GM21717 (cell line): ENCODE measurements around the gene NRBP1.
"Not testable (repeated sequence)": the region's sequence is repeated elsewhere in the genome, so short reads cannot be mapped to it uniquely, and the experiment has no call there.

Experiments used
- ATAC-seq: cut with Tn5 transposase; IDR thresholded peaks from one replicate; pipeline ENCODE4 v1.9.1; 2021; ENCODE audit warnings: mild to moderate bottlenecking, moderate library complexity; ENCODE audit not compliant: unreplicated experiment

The NRBP1 gene

DNA sequence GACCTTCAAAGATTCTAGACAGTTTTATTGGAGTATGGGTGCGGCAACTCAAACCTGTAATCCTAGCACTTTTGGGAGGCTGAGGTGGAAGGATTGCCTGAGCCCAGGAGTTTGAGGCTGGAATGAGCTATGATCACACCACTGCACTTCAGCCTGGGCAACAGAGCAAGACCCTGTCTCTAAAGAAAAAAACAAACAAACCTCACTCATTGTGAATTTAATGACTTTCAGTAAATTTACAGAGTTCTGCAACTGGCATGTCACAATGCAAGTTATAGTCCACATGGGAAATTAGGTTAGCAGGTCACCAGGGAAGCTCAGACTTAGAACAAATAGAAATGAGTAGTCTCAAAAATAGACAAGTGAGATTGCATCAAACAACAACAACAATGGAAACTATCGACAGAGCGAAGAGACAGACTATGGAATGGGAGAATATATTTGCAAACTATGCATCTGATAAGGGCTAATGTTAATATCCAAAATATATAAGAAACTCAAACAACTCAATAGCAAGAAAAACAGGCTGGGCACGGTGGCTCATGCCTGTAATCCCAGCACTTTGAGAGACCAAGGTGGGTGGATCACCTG lies 6.7 kb upstream of the NRBP1 start:
- no peak for ATAC-seq

DNA sequence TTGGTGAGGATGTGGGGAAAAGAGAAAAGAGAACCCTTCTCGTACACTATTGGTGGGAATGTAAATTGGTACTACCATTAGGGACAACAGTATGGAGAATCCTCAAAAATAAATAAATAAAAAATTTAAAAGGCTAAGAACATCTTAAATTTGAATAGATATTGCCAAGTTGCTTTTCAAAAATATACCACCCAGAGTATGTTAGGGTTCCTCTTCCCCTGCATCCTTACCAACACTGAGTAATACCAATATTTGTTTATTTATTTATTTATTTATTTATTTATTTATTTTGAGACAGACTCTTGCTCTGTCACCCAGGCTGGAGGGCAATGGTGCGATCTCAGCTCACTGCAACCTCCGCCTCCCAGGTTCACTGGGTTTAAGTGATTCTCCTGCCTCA lies 5.5 kb upstream of the NRBP1 start:
- ATAC-seq: no peak

DNA sequence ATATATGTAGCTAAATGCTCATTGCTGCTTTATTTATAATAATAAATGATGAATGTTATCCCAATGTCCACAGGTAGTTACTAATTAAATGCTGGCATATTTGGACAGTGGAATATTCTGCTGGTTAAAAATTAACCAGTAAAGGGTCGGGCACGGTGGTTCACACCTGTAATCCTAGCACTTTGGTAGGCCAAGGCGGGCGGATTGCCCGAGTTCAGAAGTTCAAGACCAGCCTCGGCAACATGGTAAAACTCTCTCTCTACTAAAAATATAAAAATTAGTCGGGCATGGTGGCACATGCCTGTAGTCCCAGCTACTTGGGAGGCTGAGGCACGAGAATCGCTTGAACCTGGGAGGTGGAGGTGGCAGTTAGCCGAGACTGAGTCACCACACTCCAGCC lies 3.4 kb upstream of the NRBP1 start:
- not testable (repeated sequence) for ATAC-seq

DNA sequence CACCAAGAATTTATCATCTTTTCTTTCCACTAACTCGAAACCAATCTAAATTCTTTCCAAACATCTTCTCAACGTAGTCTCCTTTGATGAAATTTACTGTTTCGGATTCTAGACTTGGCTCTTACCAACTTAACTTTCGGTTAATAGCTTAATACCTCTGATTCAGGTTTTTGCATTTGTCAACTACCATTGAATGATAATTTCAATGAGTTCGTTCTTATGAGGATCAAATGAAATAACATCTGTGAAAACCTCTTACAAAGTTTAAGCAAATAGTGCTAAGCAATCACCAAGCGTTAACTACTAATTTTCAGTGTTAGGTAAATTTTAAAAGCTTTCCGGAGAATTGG lies 593 bp upstream of the NRBP1 start:
- no peak for ATAC-seq

DNA sequence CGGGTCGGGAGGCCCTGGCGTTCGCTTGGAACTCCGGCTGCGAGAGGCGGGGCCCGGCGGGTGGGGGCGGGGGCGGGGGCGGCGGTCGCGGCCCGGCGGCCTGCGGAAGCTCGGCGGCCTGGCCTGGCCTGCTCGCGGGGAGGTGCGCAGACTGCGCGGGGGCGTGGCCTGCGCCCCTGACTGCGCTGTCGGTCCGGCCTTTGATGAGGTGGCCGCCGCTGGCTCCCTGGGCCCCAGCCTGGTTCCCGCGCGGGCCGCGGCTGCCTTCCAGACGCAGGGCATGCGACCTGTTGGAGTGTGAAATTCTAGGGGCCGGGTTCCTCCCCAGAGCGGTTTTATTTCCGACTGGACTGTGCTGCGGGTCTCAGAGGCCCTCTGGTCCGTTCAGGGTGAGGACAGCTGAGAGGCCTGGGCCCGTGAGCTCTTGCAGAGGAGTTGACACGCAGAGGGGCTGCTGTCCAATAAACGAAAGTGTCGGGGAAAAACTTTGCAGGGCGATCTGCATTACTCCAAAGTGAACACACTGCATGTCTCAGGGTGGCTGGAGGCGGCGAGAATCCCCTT lies 629 bp downstream of the NRBP1 start:
- peak; percentile 68 for ATAC-seq

DNA sequence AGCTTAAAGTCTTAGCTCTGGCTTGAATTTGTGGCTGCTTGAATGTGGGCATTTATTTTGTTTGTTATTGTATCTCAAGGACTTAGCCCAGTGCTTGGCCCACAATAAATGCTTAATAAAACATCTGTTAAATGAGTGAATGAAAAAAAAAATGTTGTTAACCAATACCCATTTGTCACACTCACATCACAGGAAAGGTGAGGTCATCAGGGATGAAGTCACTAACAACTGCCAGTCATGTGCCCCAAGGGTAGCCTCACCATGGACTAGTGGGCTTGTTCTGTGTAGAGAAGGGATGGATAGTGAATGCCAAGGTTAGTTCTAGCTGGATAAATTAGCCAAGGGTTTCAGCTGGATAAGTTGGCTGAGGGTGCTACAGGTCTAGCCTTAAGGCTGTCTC lies 3.0 kb downstream of the NRBP1 start:
- no peak for ATAC-seq

DNA sequence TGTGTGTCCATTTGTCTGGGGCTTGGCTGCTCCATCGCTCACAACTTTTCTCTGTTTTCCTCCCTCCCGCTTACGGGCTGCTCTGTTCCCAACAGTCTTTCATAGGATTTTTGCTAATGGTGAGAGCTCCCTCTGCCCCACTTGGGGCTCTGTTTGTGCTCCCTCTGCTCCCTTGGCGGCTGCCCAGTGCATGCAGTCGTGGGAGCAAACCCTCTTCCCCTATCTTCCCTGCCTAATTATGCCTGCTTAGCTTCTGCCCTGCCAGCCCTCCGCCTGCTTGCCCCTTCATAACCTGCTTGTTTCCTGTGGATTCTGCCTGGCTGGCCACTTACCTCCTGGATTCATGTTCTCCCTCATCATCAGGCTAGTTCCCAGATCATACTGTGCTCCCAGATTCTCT lies 7.2 kb downstream of the NRBP1 start:
- ATAC-seq: no peak

DNA sequence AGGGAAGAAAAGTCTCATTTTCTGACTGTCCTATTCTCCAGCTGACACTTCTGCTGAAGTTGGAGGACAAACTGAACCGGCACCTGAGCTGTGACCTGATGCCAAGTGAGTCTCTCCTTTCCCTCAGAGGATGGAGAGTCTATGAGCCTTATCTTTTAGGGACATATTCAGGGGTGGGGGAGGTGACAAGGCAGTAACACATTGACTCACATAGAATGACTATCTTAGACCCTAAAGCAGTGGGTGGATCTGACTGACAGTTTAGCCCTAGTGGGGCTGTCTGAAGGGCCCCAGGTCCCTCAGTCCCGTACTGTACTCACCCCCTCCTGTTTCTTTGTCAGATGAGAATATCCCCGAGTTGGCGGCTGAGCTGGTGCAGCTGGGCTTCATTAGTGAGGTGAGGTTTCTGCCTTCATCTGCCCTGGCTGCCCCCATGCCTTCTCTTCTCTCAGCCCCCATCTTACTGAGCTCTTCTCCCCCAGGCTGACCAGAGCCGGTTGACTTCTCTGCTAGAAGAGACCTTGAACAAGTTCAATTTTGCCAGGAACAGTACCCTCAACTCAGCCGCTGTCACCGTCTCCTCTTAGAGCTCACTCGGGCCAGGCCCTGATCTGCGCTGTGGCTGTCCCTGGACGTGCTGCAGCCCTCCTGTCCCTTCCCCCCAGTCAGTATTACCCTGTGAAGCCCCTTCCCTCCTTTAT lies 12.9 kb downstream of the NRBP1 start:
- no peak for ATAC-seq

DNA sequence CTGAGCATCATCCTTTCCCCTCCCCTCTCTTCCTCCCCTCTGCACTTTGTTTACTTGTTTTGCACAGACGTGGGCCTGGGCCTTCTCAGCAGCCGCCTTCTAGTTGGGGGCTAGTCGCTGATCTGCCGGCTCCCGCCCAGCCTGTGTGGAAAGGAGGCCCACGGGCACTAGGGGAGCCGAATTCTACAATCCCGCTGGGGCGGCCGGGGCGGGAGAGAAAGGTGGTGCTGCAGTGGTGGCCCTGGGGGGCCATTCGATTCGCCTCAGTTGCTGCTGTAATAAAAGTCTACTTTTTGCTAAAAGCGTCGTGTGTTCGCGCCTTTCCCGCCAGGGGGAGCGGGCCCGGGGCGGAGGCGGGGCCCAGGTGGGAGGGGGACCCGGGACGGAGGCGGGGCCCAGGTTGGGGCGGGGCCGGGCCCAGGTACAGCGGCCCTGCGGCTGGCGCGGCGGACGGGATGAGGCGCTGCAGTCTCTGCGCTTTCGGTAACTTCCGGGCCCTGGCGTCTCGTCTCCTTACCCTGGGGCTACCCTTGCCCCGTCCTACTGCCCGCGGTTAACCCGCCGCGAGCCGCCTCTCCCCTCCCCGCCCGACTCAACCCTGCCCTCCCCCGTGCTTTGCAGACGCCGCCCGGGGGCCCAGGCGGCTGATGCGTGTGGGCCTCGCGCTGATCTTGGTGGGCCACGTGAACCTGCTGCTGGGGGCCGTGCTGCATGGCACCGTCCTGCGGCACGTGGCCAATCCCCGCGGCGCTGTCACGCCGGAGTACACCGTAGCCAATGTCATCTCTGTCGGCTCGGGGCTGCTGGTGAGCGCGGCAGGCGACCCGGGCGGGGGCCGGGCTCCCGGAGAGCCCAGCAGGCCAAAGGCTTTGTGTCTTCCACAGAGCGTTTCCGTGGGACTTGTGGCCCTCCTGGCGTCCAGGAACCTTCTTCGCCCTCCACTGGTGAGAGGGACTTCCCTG lies 13.8 kb downstream of the NRBP1 start, which contains the start of gene KRTCAP3:
Gene KRTCAP3, plus strand, starts transcription at position 424 of the 962 bp plus-strand sequence. Its CDS starts 32 bp downstream, at position 456.
- ATAC-seq: no peak

DNA sequence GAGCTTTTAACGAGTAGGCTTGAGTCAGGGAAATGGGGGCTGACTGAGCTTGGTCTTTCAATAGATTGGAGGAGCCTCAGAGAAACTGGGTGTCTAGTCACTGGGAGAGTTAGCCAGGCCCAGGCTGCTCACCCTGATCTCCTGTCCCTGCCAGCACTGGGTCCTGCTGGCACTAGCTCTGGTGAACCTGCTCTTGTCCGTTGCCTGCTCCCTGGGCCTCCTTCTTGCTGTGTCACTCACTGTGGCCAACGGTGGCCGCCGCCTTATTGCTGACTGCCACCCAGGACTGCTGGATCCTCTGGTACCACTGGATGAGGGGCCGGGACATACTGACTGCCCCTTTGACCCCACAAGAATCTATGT lies 14.5 kb downstream of the NRBP1 start:
- no peak for ATAC-seq

DNA sequence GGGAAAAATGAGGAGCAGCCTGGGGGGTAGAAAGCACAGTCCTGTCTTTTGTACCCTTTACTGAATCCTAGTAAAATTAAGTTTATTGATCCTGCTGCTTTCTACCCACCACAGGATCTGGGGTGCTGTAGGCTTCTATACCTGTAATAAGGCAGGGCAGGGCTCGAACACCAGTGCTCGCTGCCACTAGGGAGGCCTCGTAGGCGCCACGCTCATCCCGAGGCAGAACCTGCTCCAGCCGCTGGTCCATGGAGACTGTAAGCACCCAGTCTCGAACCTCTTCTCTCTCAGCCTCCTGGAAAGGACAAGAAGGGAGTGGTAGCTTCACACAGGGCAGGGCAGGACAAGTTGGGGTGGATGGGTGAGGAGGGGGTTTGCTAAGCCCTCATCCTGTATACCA lies 16.7 kb downstream of the NRBP1 start:
- no peak for ATAC-seq

DNA sequence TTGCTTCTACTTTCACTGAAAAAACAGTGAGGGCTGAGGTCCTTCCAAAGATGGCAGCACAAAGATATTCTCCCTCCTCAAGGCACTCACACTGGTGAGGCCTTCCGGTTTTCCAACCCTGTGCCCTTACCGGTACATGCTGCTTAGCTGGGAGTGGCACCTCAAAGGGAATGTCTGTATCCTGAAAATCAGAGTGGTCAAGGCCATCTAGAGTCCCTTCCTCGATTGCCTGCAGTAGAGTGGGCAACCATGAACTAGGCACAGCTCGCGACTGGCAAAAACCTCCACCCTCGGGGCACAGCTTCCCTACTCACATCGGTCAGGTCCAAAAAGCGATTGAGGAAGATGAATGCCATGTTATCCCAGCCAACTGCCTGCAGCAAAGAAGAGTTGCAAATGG lies 17.2 kb downstream of the NRBP1 start:
- no peak for ATAC-seq

DNA sequence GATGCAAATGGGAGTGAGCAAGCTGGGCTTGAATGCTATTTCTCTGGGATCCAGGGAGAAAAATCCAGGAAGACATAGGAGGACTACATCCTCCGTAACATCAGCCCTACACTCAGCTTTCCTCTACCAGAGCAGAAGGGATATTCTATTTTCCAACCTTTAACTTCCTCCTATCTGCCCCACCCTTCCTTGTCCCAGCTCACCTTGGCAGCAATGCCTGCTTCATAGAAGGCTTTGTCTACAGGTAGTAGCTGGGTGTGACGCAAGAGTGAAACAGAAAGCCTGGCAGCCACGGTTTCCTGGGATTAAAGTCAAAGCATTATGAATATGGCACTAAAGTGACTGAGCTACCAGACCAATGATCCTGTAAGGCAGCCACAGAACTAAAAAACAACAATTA lies 17.6 kb downstream of the NRBP1 start:
- no peak for ATAC-seq

DNA sequence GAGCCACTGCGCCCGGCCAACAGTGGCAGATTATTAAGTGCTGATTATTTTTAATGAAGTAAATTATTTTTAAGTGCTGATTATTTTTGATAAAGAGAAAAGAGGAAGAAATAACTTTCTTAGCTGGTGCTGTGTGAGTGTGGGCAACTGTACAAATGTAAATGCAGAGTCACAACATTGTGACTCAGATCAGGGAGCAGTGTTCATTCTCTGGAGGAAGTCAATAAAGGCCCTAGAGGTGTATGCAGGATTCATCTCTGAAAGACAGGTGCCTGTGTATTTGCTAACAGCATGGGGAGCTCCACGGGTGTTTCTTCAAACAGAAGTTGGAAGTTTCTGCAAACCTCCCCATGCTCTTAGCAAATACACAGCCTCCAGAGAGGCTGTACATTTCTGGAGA lies 19.9 kb downstream of the NRBP1 start:
- ATAC-seq: no peak

DNA sequence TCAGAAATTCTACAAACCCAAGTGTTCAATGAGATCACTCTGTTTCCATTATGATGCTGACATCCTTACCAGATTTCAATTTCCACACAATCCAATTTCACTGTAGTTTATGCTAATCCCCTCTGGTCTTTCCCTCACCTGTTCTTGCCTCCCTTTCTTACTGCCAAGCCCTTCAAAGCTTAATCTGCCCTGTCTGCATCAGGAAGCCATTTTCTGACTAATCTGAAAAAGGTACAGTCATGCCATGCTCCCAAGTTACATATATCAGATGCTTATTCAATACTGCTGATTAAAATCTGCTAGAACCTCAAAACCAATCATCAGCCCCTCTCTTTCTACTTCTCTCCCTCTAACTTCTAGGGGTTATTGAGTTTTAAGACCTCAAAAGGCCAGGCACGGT lies 22.7 kb downstream of the NRBP1 start:
- no peak for ATAC-seq

DNA sequence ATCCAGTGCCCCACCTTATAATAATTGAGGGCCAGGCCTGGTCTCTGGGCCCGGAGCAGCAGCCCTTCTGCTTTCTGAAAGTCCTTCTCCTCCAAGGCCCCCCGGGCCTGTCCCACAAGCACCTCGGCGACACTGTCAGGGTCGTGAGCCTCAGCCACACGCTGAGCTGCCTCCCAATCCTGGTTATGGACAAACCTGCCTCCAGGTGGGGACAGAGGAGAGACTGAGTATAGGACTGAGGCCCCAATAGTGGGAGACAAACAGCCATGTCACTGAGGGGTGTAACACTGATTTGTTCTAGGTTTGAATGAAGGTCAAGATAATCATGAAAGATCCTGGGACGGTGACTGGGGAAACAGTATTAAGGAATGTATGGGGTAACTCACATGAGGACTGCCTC lies 25.5 kb downstream of the NRBP1 start:
- no peak for ATAC-seq

DNA sequence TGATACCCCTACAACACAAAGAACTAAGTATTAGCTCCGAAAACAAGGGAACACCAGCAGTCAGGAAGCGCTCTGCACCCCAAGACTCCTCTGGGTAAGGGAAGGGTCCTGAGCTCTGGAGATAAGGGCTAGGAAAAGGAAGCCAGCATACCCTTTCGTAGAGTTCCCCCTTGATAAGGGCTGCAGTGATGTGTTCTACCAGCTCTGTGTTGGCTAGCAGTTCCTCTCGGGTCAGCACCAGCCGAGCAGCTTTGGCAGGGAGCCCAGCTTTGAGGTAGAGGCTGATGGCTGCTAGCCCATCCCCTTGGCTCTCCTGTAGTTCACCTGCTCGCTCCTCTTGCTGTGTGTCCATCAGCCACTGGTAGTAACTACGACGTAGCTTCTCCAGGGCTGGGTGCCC lies 32.7 kb downstream of the NRBP1 start:
- ATAC-seq: no peak

DNA sequence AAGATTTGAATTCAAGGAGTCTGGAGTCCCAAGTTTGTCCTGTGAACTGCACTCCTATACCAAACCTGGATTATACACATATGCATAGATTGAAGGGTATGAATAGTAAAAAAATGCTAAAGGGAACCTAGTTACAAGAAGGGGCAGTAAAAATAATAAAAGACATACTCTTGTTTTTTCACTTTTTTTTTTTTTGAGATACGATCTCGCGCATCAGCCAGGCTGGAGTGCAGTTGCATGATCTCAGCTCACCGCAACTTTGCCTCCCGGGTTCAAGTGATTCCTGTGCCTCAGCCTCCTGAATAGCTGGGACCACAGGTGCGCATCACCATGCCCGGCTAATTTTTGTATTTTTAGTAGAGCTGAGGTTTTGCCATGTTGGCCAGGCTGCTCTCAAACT lies 36.0 kb downstream of the NRBP1 start:
- ATAC-seq: no peak

DNA sequence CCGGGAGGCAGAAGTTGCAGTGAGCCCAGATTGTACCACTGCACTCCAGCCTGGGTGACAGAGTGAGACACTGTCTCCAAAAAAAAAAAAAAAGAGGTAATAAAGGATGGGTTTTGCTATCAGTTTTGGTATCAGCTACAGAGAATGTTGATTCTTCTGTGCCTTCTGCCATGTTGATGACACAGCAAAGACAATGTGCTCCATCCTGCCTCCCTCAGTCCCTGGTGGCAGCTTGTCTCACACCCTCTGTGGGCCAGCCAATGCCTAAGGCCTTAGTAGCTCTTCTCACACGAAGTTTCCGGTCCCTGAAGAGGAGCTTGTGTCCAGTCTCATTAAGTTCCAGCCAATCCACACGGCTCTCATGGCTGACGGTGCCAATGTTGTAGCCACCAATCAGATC lies 43.5 kb downstream of the NRBP1 start:
- ATAC-seq: no peak

DNA sequence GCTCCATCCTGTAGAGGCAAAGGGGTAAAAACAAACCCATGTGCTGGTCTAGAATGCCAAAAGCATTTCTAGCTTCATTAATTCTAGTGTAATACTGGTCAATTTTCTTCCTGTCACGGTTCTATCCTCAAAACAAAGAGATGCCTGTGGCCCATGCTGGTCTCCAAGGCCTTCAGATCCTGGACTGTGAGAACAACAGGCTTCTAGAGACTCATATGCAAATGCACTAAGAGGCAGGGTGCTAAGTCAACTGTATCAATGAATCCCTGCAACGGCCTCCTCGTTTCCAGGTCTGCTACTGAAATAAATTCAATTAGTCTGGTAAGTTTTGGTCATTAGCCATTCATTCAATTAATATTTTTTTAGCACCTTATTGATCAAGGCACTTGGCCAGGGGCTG lies 57.1 kb downstream of the NRBP1 start:
- no peak for ATAC-seq

DNA sequence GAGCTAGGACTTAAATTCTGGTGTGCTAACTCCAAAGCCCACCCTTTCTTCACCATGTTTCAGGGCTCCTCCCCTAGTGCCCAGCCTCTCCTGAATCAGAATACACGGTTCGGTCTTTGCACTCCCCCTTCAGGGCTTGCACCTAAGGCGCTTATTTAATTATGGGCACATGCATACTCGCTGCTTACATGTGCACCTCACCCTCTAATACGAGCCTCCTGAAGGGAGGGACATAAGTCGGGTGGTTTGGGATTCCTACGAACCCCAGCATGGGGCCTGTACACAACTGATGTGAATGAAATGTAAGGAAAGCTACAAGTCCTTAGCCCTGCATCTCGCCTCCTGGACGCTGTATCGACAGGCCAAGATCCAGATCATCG lies 60.7 kb downstream of the NRBP1 start:
- peak; percentile 13 for ATAC-seq
